ENCODE measurements around the gene RHOBTB1.

DNA sequence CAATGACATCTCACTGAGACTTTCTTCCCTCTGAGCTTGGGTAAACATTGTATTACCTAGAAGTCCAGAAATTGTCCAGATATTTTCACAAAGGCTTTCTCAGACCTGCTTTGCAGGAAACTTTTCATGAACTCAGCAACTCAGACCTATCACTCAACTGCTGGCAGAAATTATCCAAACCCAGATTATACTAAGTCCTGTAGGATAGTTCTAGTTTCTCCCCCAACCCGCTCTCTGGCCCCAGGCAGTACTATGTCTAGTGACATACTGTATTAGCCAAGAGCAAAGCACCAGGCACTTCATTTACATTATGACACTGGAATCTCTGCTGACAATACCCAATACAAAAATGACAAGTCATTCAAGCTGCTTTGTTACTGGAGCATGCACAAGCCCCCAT lies 75.0 kb downstream of the RHOBTB1 start:
- no peak for TF ChIP-seq POLR2AphosphoS5 (IDR thresholded peaks at IDR 0.05; ENCODE audit: low read depth, low read length)
- TF ChIP-seq, protein P1, sequence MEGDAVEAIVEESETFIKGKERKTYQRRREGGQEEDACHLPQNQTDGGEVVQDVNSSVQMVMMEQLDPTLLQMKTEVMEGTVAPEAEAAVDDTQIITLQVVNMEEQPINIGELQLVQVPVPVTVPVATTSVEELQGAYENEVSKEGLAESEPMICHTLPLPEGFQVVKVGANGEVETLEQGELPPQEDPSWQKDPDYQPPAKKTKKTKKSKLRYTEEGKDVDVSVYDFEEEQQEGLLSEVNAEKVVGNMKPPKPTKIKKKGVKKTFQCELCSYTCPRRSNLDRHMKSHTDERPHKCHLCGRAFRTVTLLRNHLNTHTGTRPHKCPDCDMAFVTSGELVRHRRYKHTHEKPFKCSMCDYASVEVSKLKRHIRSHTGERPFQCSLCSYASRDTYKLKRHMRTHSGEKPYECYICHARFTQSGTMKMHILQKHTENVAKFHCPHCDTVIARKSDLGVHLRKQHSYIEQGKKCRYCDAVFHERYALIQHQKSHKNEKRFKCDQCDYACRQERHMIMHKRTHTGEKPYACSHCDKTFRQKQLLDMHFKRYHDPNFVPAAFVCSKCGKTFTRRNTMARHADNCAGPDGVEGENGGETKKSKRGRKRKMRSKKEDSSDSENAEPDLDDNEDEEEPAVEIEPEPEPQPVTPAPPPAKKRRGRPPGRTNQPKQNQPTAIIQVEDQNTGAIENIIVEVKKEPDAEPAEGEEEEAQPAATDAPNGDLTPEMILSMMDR (IDR thresholded peaks at IDR 0.05), result no peak

All from Panc1 (cell line).